ENCODE measurements around the gene MSH5. TPM values are rescaled to one million over a fixed set of nuclear protein-coding genes. Genes with fewer than 3 reads are reported as not detected.

The MSH5 gene
- total RNA-seq, 1 donor from 2014 or later, result 3.1 TPM

Small RNA genes lying within 50 kb of the gene (small RNA-seq; reads per million reads assigned to genes)
- not detected for gene LY6G6D
- gene MIR4646, result not detected
- not detected for gene MSH5-SAPCD1
- gene RF00019, result not detected
- not detected for gene RNU6-850P
- not detected for gene SAPCD1

Other genes with a start within 250 kb of the MSH5 start
- gene MICB, start 241.9 kb upstream of the MSH5 start, total RNA-seq, result 0.52 TPM
- not detected for gene MCCD1, start 211.0 kb upstream of the MSH5 start, total RNA-seq
- 436 TPM for gene DDX39B, start 198.0 kb upstream of the MSH5 start, total RNA-seq
- gene ATP6V1G2, start 193.4 kb upstream of the MSH5 start, total RNA-seq, result 1.0 TPM
- gene NFKBIL1, start 192.4 kb upstream of the MSH5 start, total RNA-seq, result 20.4 TPM
- gene LTA, start 167.7 kb upstream of the MSH5 start, total RNA-seq, result not detected
- gene TNF, start 164.4 kb upstream of the MSH5 start, total RNA-seq, result not detected
- gene LTB, start 157.6 kb upstream of the MSH5 start, total RNA-seq, result 2.1 TPM
- gene LST1, start 153.7 kb upstream of the MSH5 start, total RNA-seq, result 3.7 TPM
- not detected for gene NCR3, start 147.0 kb upstream of the MSH5 start, total RNA-seq
- gene AIF1, start 124.8 kb upstream of the MSH5 start, total RNA-seq, result 19.8 TPM
- 30.8 TPM for gene PRRC2A, start 119.3 kb upstream of the MSH5 start, total RNA-seq
- gene BAG6, start 87.3 kb upstream of the MSH5 start, total RNA-seq, result 118 TPM
- gene APOM, start 84.1 kb upstream of the MSH5 start, total RNA-seq, result 1.0 TPM
- 18.3 TPM for gene C6orf47, start 79.2 kb upstream of the MSH5 start, total RNA-seq
- gene GPANK1, start 75.0 kb upstream of the MSH5 start, total RNA-seq, result 16.2 TPM
- gene CSNK2B, start 73.9 kb upstream of the MSH5 start, total RNA-seq, result 68.4 TPM
- gene LY6G5B, start 70.0 kb upstream of the MSH5 start, total RNA-seq, result 2.6 TPM
- not detected for gene LY6G5C, start 58.9 kb upstream of the MSH5 start, total RNA-seq
- 50.1 TPM for gene ABHD16A, start 36.7 kb upstream of the MSH5 start, total RNA-seq
- not detected for gene LY6G6F, start 33.1 kb upstream of the MSH5 start, total RNA-seq
- not detected for gene LY6G6D, start 24.7 kb upstream of the MSH5 start, total RNA-seq
- not detected for gene LY6G6C, start 18.3 kb upstream of the MSH5 start, total RNA-seq
- 0.52 TPM for gene MPIG6B, start 16.6 kb upstream of the MSH5 start, total RNA-seq
- gene DDAH2, start 10.7 kb upstream of the MSH5 start, total RNA-seq, result 73.1 TPM
- 152 TPM for gene CLIC1, start 3.5 kb upstream of the MSH5 start, total RNA-seq
- gene SAPCD1, start 22.7 kb downstream of the MSH5 start, total RNA-seq, result 1.0 TPM
- gene VWA7, start 37.3 kb downstream of the MSH5 start, total RNA-seq, result 1.0 TPM
- gene VARS1, start 55.7 kb downstream of the MSH5 start, total RNA-seq, result 42.3 TPM
- 45.9 TPM for gene LSM2, start 67.0 kb downstream of the MSH5 start, total RNA-seq
- gene HSPA1L, start 75.3 kb downstream of the MSH5 start, total RNA-seq, result 5.2 TPM
- 133 TPM for gene HSPA1A, start 75.5 kb downstream of the MSH5 start, total RNA-seq
- gene HSPA1B, start 87.7 kb downstream of the MSH5 start, total RNA-seq, result 117 TPM
- 23.0 TPM for gene NEU1, start 122.8 kb downstream of the MSH5 start, total RNA-seq
- gene SLC44A4, start 139.0 kb downstream of the MSH5 start, total RNA-seq, result 0.52 TPM
- gene EHMT2, start 157.7 kb downstream of the MSH5 start, total RNA-seq, result 24.0 TPM
- 6.3 TPM for gene ZBTB12, start 162.1 kb downstream of the MSH5 start, total RNA-seq
- gene C2, start 187.7 kb downstream of the MSH5 start, total RNA-seq, result 8.4 TPM
- gene CFB, start 206.1 kb downstream of the MSH5 start, total RNA-seq, result 3.7 TPM
- gene NELFE, start 219.0 kb downstream of the MSH5 start, total RNA-seq, result 61.6 TPM
- 25.1 TPM for gene SKIC2, start 219.2 kb downstream of the MSH5 start, total RNA-seq
- gene DXO, start 232.1 kb downstream of the MSH5 start, total RNA-seq, result 4.7 TPM
- gene C4A, start 242.1 kb downstream of the MSH5 start, total RNA-seq, result 14.1 TPM